HG03159 (cell line): Measurements from ENCODE around the gene WDR82.

Experiments used
- ATAC-seq: cut with Tn5 transposase; IDR thresholded peaks from one replicate; pipeline ENCODE4 v1.9.1; 2021; ENCODE audit warnings: mild to moderate bottlenecking, moderate library complexity; ENCODE audit not compliant: unreplicated experiment

The WDR82 gene

GRCh38 chr3:52308308-52308707 is 29.9 kb upstream of the WDR82 start:
- no peak for ATAC-seq

GRCh38 chr3:52306978-52307377 is 28.5 kb upstream of the WDR82 start:
- ATAC-seq = no peak

- no peak for ATAC-seq
Measured at GRCh38 chr3:52305926-52306325, 27.5 kb upstream of the WDR82 start.

GRCh38 chr3:52303811-52304210 is 25.4 kb upstream of the WDR82 start:
- ATAC-seq = no peak

DNA sequence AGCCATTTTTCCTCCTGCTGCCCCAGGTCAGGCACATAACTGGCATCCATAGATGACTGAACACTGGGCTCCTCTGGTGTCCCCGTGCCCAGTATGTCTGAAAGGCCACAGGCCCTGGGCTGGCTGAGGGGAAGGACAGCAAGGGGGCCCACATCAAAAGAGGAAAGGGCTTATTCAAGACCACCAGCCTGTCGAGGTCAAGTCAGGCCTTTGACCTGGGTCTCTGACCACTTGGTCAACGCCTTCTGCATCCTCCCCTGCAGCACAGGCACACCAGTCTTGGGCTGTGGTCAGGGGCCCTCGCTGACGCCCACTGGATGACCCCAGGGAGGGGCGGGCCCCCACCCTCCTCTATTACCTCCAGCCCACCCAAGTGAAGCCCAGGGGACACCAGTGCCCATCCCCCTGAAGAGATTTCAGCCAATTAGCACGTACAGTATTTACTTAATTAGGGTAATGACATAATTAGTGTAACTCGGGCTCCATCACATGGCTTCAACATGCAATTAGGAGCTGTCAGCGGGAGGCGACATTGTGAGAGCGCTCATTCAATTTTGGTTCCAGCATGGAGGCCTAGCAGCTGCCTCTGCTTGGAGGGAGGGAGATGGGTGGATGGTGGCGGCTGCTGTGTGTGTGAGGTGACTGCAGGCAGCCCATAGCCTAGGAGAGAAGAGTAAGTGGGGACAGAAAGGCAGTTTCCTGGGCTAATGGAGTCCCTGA is 24.1 kb upstream of the WDR82 start:
- no peak for ATAC-seq

- no peak for ATAC-seq
Measured at GRCh38 chr3:52299879-52300611, 21.6 kb upstream of the WDR82 start.

DNA sequence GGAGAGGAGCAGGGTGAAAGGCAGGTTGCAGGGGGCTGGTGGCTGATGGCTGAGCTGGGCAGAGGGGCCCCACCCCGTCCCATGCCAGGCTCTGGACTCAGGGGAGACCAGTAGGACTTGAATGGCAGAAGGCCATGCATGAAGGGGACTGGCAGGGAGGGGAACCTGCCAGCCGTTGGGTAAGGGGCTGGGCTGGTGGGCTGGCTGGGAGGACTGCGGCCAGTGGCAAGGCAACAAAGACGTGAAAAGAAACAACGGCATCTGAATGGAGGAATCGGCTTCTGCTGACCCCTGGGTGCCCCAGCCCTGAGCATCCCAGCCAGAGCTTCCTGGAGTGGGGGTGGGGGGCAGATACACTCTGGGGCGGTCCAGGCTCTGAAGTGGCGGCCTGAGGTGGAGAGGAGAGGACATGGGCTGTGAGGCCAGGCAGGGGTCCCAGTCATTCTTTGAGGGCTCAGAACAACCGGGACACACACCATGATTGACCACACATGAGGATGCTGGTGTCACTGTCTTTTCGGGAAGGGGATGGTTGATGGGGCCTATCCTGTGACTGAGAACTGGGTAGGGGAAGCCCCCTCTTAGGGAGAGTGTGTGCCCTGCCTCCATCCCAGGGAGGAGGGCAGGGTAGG is 20.9 kb upstream of the WDR82 start:
- ATAC-seq = no peak

GRCh38 chr3:52298149-52299098 is 20.0 kb upstream of the WDR82 start:
- ATAC-seq = no peak

GRCh38 chr3:52297242-52298148 is 19.0 kb upstream of the WDR82 start:
- ATAC-seq = no peak

GRCh38 chr3:52295671-52296208 is 17.3 kb upstream of the WDR82 start:
- ATAC-seq = no peak

DNA sequence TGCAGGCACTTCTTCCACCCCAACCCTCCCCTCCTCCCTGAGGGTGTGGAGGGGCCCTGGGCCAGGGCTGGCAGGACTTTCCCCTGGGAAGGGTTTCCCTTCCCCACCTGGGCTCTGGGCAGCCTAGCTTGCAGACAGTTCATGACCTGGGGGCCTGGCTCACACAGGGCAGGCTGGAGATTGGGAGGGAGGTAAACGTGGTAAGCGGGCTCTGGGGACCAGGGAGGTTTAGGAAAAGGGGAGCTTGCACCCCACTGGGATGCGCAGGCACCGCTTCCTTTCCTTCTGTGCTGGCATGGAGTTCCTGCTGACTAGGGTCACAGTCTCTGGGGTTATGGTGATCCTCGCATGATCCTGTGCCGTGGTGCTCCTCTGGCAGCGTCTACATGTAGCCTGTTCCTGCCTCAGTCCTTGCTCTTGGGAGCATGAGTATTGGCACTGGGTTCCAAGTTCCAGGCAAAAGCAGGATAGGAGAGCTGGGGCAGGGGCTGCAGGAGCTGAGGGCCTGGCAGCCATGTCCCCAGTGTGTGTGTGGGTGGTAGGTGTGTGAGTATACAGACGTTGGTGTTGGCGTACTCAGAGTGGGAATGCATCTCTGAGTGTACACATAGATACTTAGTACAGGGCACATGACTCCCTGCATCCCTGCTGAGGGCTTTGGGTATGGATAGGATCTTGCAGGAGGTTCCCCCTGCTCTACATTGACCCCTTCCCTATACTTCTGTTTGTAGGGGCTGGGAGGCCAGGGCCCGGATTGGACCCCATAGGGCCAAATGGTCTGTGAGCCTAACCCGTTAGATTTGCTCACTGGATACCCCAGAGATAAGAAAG is 16.1 kb upstream of the WDR82 start:
- ATAC-seq = no peak

DNA sequence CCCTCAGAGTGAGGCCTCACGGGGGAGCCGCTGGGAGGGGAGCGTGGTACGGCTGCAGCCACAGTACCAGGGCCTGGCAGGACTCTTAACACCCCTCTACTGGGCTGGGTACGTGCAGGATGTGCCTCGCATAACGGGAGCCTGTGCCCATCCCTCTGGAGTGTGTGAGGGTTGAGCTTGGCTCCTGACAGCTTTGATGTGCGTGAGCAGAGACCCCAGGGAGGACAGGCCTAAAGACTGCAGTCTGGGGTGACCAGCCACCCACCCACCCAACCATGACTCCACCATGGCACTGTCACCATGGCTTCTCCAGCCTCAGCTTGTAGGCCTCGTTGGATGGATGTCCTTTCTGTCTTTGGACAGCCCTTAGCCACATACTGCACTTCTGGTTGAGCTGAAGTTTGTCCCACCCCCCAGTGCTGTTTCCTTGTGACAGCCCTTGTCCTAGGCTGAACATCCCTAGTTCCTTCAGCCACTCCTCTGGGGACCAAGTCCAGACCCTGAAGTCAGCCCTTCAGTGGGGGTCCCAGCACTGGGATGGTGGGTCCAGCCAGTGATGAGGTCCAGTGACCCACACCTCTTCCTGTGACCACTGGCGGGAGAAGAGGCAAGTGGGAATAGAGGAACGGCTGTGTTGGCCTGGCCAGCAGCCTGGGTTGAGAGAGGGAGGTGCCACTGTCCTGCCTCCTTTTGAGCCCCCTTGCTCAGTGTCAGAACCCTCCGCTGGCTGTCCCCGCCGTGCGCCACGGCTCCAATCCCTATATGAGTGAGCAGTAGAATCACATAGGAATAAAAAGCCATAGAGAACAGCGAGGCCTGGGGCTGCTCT is 15.3 kb upstream of the WDR82 start:
- ATAC-seq = no peak

- no peak for ATAC-seq
Measured at GRCh38 chr3:52292247-52293065, 14.0 kb upstream of the WDR82 start.

GRCh38 chr3:52291508-52292181 is 13.2 kb upstream of the WDR82 start:
- ATAC-seq = no peak

DNA sequence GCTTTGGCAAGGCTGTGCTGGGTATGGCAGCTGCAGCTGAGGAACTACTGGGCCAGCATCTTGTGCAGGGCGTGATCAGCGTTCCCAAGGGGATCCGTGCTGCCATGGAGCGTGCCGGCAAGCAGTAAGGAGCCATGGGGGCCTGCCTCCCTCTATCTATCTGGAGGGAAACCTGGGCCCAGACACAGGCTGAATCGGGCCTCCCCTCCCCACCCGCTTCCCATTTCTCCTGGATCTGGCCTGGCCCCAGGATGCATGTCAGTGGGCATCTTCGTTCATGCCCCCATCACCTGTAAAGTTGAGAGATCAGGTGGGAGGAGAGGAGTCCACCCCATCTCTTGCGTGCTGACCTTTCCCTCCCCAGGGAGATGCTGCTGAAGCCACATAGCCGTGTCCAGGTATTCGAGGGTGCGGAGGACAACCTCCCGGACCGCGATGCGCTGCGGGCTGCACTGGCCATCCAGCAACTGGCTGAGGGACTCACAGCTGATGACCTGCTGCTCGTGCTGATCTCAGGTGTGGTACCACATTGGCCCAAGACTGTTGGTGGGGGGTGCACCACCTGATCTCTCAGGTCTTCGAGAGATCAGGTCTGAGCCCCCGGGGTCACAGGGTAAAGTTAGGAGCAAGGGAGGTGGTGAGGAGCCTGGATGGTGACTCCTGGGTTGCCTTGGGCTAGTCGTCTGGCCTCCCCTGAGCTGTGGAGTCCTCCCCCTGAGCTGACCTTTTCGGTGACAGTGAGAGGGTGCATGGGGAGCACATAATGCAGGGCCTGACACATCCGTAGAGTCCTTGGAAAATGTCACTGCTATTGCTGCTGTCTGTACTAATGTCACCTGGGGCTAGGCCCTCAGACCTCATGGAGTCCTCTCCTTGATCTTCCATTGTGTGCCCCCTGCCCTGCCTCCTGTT is 12.4 kb upstream of the WDR82 start:
- no peak for ATAC-seq
